ENCODE data around the gene RUBCNL.

DNA sequence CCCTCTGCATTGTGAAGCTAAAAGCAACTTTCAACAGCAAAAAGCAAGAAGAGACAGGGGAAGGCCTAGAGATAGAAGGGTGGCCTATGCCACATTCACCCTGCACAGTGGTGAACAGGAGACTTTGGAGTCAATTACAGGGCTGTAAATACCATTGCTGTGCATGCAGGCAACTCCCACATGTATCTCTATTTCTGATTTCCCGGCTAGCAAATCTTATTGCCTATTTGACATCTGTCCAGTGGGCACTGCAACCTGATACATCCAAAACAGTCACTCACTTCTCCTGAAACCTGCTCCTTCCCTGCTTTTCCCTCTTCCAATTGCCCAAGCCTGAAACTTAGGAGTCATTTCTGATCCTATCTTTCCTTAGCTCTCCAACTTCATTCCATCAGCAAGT, 13.4 kb downstream of the RUBCNL start:
- TF ChIP-seq POLR2A (IDR thresholded peaks at IDR 0.05), result no peak
- TF ChIP-seq, protein P1, sequence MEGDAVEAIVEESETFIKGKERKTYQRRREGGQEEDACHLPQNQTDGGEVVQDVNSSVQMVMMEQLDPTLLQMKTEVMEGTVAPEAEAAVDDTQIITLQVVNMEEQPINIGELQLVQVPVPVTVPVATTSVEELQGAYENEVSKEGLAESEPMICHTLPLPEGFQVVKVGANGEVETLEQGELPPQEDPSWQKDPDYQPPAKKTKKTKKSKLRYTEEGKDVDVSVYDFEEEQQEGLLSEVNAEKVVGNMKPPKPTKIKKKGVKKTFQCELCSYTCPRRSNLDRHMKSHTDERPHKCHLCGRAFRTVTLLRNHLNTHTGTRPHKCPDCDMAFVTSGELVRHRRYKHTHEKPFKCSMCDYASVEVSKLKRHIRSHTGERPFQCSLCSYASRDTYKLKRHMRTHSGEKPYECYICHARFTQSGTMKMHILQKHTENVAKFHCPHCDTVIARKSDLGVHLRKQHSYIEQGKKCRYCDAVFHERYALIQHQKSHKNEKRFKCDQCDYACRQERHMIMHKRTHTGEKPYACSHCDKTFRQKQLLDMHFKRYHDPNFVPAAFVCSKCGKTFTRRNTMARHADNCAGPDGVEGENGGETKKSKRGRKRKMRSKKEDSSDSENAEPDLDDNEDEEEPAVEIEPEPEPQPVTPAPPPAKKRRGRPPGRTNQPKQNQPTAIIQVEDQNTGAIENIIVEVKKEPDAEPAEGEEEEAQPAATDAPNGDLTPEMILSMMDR (IDR thresholded peaks at IDR 0.05), result no peak

Data from lower leg skin (tissue), 3 donors.